Epithelial cell of proximal tubule (primary cell): Measurements from ENCODE around the gene PPA1. TPM values are rescaled to one million over a fixed set of nuclear protein-coding genes. Genes with fewer than 3 reads are reported as not detected.
"Not testable (repeated sequence)": the region's sequence is repeated elsewhere in the genome, so short reads cannot be mapped to it uniquely, and the experiment has no call there.

Experiments
- DNase-seq: peaks from one replicate; pipeline ENCODE4 v3.0.0-alpha.2; 2011; ENCODE audit warnings: low read depth
- H3K4me3 ChIP-seq: 2 replicates; pipeline ENCODE4 v1.5.1; 2011; ENCODE audit warnings: low read depth, mild to moderate bottlenecking, low read length
- CTCF ChIP-seq: conservative IDR thresholded peaks from 2 replicates; pipeline ENCODE4 v1.5.1; 2012; ENCODE audit warnings: low read depth, mild to moderate bottlenecking, low read length
- total RNA-seq: library from RNA; depleted of rRNA; stranded (reverse); fragments of >200 nt; gene quantifications from 2 replicates; pipeline ENCODE4 v1.2.3, GENCODE V29; 2015

PPA1 gene
- total RNA-seq, 1 donor from 2014 or later = 245 TPM

- DNase-seq = no peak
- H3K4me3 ChIP-seq = no peak overlapping the region
- no peak for TF ChIP-seq CTCF
Measured at GRCh38 chr10:70223728-70224127, 9.5 kb downstream of the PPA1 start.

GRCh38 chr10:70222811-70223447 lies 10.3 kb downstream of the PPA1 start:
- not testable (repeated sequence) for DNase-seq, H3K4me3 ChIP-seq

GRCh38 chr10:70222340-70222794 lies 10.9 kb downstream of the PPA1 start:
- TF ChIP-seq CTCF = no peak
- no peak for DNase-seq
- no peak overlapping the region for H3K4me3 ChIP-seq

GRCh38 chr10:70221030-70221429 lies 12.2 kb downstream of the PPA1 start:
- no peak for DNase-seq
- no peak for TF ChIP-seq CTCF
- no peak overlapping the region for H3K4me3 ChIP-seq

GRCh38 chr10:70212879-70213278 lies 20.4 kb downstream of the PPA1 start:
- DNase-seq = no peak
- H3K4me3 ChIP-seq = no peak overlapping the region
- TF ChIP-seq CTCF = no peak

- no peak for DNase-seq
- no peak for TF ChIP-seq CTCF
- no peak overlapping the region for H3K4me3 ChIP-seq
Measured at GRCh38 chr10:70212277-70212676, 21.0 kb downstream of the PPA1 start.

GRCh38 chr10:70206762-70207161 lies 26.5 kb downstream of the PPA1 start:
- H3K4me3 ChIP-seq = no peak overlapping the region
- TF ChIP-seq CTCF = no peak
- DNase-seq = no peak

- TF ChIP-seq CTCF = no peak
- no peak for DNase-seq
- H3K4me3 ChIP-seq = no peak overlapping the region
Measured at GRCh38 chr10:70201105-70201504, 32.1 kb downstream of the PPA1 start.
